Lower leg skin (tissue), 3 donors: ENCODE measurements around the gene UPK3A.

Source experiments
- CTCF ChIP-seq, 3 donors: fragments of 450-650 bp; IDR thresholded peaks; one replicate each; pipeline ENCODE4 v1.5.1; 2016; ENCODE audit warnings: antibody characterized with exemption in 3 of 3, mild to moderate bottlenecking in 3 of 3, moderate library complexity in 2 of 3
- POLR2A ChIP-seq, 2 donors: fragments of 450-650 bp; IDR thresholded peaks; one replicate each; pipeline ENCODE4 v1.6.1; 2016 to 2017; ENCODE audit warnings: antibody characterized with exemption in 2 of 2, mild to moderate bottlenecking in 1 of 2, moderate library complexity in 1 of 2

GRCh38 chr22:45306139-45306538 is 21.4 kb downstream of the UPK3A start:
- TF ChIP-seq CTCF (IDR thresholded peaks at IDR 0.05) (no peak), POLR2A (IDR thresholded peaks at IDR 0.05) (no peak)
